Measurements from ENCODE around the gene RPS2. TPM values are rescaled to one million over a fixed set of nuclear protein-coding genes. Genes with fewer than 3 reads are reported as not detected.
A peak's percentile ranks its signal among the peaks of the same experiment; 100 is the strongest.
"Not testable (repeated sequence)": the region's sequence is repeated elsewhere in the genome, so short reads cannot be mapped to it uniquely, and the experiment has no call there.

The RPS2 gene
- 2,266 and 2,461 TPM in 2 replicates for total RNA-seq (2014; rRNA removed; shearing (Covaris generic))
- total RNA-seq (2022): 3,120 and 3,140 TPM in 2 replicates
- Bru-seq, nascent RNA: percentile 100 among the genes with signal in this experiment
- BruChase-seq, experiment 1, labeled RNA remaining after a 6-hour chase: percentile 100 among the genes with signal in this experiment
- BruChase-seq, experiment 2, labeled RNA remaining after a 2-hour chase: percentile 100 among the genes with signal in this experiment
- long read RNA-seq, transcript RPS2-201 (7 exons, 985 nt): major isoform, 5,166 of 6,970 reads
- long read RNA-seq, transcript RPS2-213 (5 exons, 1,186 nt): minor isoform, 8 of 6,970 reads
- long read RNA-seq, partial matches to known transcripts: 1,594 of 6,970 reads
- long read RNA-seq, other reads (novel, unspliced or antisense): 199 of 6,970 reads

DNA sequence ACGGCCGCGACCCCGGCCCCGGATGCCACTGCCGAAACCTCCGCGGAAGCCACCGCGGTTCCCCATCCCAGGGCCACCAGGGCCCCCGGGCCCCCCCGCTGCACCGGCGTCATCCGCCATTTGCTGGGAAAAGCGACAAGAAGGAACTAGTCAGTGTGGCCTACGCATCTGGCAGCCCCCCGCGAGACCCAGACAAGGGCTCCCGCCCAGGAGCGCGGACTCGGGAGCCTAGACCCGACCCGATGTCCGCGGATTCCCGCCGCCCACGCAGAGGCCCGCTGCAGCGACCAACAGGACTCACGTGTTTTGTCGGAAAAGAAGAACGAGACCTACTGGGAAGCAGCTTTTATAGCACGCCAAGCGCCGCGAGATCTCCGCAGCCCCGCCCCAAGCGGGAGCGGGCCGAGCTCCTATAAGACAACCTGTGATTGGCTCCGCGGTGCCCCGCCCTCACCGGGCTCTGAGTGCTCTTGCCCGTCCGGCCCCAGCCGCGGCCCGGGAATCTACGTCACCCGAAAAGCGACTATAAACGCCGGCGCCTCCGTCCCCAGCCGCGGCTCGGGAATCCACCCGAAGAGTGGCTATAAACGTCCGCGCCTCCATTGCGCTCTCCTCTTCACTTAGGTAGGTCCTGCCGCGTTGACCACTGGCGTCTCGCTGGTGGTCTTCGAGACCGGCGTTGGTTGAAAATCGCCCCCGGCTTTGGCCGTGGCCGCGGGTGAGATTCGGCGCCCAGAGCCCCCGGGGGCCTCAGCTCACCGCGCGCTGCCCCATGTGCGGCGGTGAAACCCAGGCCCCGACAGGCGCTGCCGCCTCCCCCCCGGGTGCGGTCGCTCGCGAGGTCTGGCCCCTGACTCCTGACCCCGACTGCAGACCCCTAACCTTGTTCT, at the start of gene RPS2:
TSS of gene RPS2 (minus strand) at position 321 of the 890 bp plus-strand sequence. CDS start at position 120, 201 bp downstream.
- ChIA-PET POLR2A (interaction anchor here (0.6 to 1.6 kb wide), 8 partner anchors 21 to 1384 kb away, joined by 3 to 11 read pairs (median 5); partner anchors contain the start of genes MSRB1, NUBP2, SPSB3 and SYNGR3), CTCF (ENCODE audit: unreplicated experiment) (interaction anchor here (0.6 kb wide), 1 partner anchor 58 kb away, joined by 3 read pairs; no protein-coding TSS in a partner anchor)
- H3K9me3 ChIP-seq (ENCODE audit: low read length): no peaks in the 10 kb centered on the region
- peak within 1 kb of the TSS; percentile 6; the same call in 1 of the 2 replicates for H2AFZ ChIP-seq (ENCODE audit: low read length)
- H3K4me2 ChIP-seq (ENCODE audit: low read length): peak within 1 kb of the TSS; percentile 96
- peaks cover 56% of the 10 kb centered on the region for H3K79me2 ChIP-seq (ENCODE audit: insufficient read depth, low read depth, low read length)
- TF ChIP-seq EZH2phosphoT487 (IDR thresholded peaks at IDR 0.05; ENCODE audit: borderline replicate concordance, low read depth, low read length): no peak
- 0 out of 2 replicates have a peak, but pooled peaks have one; percentile 34 for TF ChIP-seq CTCF (conservative IDR thresholded peaks at IDR 0.05; ENCODE audit: low read length)
- intact Hi-C loops (cut with micrococcal nuclease; ENCODE audit: unreplicated experiment): loop anchor here (2.0 kb wide), 1 partner anchor 28 kb away; no protein-coding TSS in a partner anchor
- peak; percentile 99 for DNase-seq (ENCODE audit: low spot score)
- peaks cover 32% of the 10 kb centered on the region for H3K4me1 ChIP-seq (ENCODE audit: insufficient read depth, low read length, poor library complexity, severe bottlenecking)
- peak within 1 kb of the TSS; percentile 82 for H3K4me3 ChIP-seq (ENCODE audit: low read depth, low read length, poor library complexity, severe bottlenecking)
- peaks cover 14% of the 10 kb centered on the region for H4K20me1 ChIP-seq (ENCODE audit: insufficient read depth, low read length)
- H3K36me3 ChIP-seq (ENCODE audit: insufficient read depth, low read length): peaks cover 64% of the 10 kb centered on the region
- no TSS peak for BruUV-seq (replicated peaks)
- peak within 1 kb of the TSS; percentile 80 for H3K27ac ChIP-seq (ENCODE audit: low read depth, low read length, poor library complexity, severe bottlenecking)
- no peaks in the 10 kb centered on the region for H3K9me2 ChIP-seq (ENCODE audit: insufficient read depth, low read length)

GRCh38 chr16:2013527-2013926, 48.9 kb upstream of the RPS2 start:
- H3K27ac ChIP-seq (ENCODE audit: low read depth, low read length, poor library complexity, severe bottlenecking): no peak overlapping the region
- H3K79me2 ChIP-seq (ENCODE audit: insufficient read depth, low read depth, low read length): peaks cover 19% of the 10 kb centered on the region
- DNase-seq (ENCODE audit: low spot score): no peak
- no peak overlapping the region for H2AFZ ChIP-seq (ENCODE audit: low read length)
- H3K4me2 ChIP-seq (ENCODE audit: low read length): no peak overlapping the region
- intact Hi-C loops (cut with micrococcal nuclease; ENCODE audit: unreplicated experiment): no loop called here
- H3K36me3 ChIP-seq (ENCODE audit: insufficient read depth, low read length): no peaks in the 10 kb centered on the region
- peaks cover 5% of the 10 kb centered on the region; the same call in 1 of the 2 replicates for H4K20me1 ChIP-seq (ENCODE audit: insufficient read depth, low read length)
- BruUV-seq (replicated peaks): no TSS peak
- H3K4me1 ChIP-seq (ENCODE audit: insufficient read depth, low read length, poor library complexity, severe bottlenecking): peaks cover 10% of the 10 kb centered on the region
- POLR2A ChIA-PET: no interaction called here
- no peaks in the 10 kb centered on the region for H3K9me3 ChIP-seq (ENCODE audit: low read length)
- TF ChIP-seq EZH2phosphoT487 (IDR thresholded peaks at IDR 0.05; ENCODE audit: borderline replicate concordance, low read depth, low read length) (no peak), CTCF (conservative IDR thresholded peaks at IDR 0.05; ENCODE audit: low read length) (no peak)
- H3K4me3 ChIP-seq (ENCODE audit: low read depth, low read length, poor library complexity, severe bottlenecking): no peak overlapping the region
- no peaks in the 10 kb centered on the region for H3K9me2 ChIP-seq (ENCODE audit: insufficient read depth, low read length)
- CTCF ChIA-PET (ENCODE audit: unreplicated experiment): no interaction called here

DNA sequence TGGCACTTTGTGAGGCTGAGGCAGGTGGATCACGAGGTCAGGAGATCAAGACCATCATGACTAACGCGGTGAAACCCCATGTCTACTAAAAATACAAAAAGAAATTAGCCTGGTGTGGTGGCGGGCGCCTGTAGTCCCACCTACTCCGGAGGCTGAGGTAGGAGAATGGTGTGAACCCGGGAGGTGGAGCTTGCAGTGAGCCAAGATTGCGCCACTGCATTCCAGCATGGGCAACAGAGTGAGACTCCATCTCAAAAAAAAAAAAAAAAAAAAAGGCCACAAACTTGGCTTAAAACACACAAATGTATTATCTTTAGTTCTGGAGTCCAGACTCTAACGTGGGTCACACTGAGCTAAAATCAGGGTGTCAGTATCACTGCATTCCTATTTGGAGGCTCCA, 47.1 kb upstream of the RPS2 start:
- H3K9me3 ChIP-seq (ENCODE audit: low read length); H2AFZ ChIP-seq (ENCODE audit: low read length); H3K9me2 ChIP-seq (ENCODE audit: insufficient read depth, low read length); H4K20me1 ChIP-seq (ENCODE audit: insufficient read depth, low read length); H3K4me3 ChIP-seq (ENCODE audit: low read depth, low read length, poor library complexity, severe bottlenecking); DNase-seq (ENCODE audit: low spot score); H3K4me2 ChIP-seq (ENCODE audit: low read length); intact Hi-C loops (cut with micrococcal nuclease; ENCODE audit: unreplicated experiment); H3K27ac ChIP-seq (ENCODE audit: low read depth, low read length, poor library complexity, severe bottlenecking); CTCF ChIA-PET (ENCODE audit: unreplicated experiment); BruUV-seq (replicated peaks): not testable (repeated sequence)
- Histone ChIP-seq H3K79me2 (ENCODE audit: insufficient read depth, low read depth, low read length) (peaks cover 37% of the 10 kb centered on the region), H3K4me1 (ENCODE audit: insufficient read depth, low read length, poor library complexity, severe bottlenecking) (peaks cover 27% of the 10 kb centered on the region), H3K36me3 (ENCODE audit: insufficient read depth, low read length) (peaks cover 13% of the 10 kb centered on the region; the same call in 1 of the 2 replicates)
- POLR2A ChIA-PET: interaction anchor here (0.6 to 0.7 kb wide), 2 partner anchors 455 to 674 kb away, joined by 3 to 4 read pairs; no protein-coding TSS in a partner anchor

Data from OCI-LY7 (cell line).